Measurements from ENCODE around the gene WNT7A.

Gene WNT7A

DNA sequence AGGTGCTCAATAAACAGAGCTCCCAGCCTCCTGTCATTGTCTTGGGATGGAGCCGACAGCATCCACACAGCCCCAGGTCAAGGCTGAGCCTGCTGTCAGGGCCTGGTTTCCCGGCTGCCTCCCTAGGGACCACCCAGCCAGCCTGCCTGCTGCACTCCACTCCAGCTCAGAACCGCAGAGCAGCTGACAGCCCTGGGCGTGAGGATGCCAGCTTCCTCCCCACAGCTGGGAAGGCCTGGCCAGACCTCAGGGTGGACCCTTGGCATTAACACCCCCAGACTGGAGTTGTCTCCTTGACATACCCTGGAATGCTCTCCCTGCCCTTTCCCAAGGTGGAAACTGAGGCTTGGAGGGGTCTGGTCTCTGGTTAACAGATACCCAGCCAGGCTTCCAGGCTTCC, 112.0 kb downstream of the WNT7A start:
- no peak for DNase-seq

DNA sequence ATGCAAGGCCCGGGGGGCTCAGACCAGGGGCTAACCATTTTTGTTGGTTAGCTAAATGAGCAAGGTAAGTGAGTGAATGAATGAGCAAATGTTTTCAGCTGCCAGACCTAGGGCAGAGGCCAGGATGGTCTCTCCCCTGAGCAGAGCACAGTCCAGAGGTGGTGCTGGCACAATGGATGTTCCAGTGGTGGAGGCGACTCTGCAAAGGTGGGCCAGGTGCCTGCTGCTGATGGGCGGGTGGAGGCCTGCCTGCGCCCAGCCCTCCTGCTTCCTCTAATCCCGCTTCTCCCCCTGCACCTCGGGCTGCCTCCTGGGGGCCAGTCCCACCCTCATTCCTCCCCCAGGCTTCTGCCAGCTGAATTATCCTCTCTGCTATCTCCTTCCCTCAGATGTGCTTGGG, 112.8 kb downstream of the WNT7A start:
- no peak for DNase-seq

All from CD4-positive, alpha-beta T cell treated with Interleukin-10 for 1 hour (primary cell).